Ectodermal cell (in vitro differentiated cells): ENCODE results near the gene C16orf95. TPM values are rescaled to one million over a fixed set of nuclear protein-coding genes. Genes with fewer than 3 reads are reported as not detected.
"Not testable (repeated sequence)": the region's sequence is repeated elsewhere in the genome, so short reads cannot be mapped to it uniquely, and the experiment has no call there.

Source experiments
- H3K27ac ChIP-seq: 2 replicates; pipeline ENCODE4 v1.7.0; 2013; ENCODE audit warnings: mild to moderate bottlenecking, low read depth, low read length; ENCODE audit not compliant: insufficient read depth, poor library complexity, severe bottlenecking
- H3K27me3 ChIP-seq: 2 replicates; pipeline ENCODE4 v1.7.0; 2013; ENCODE audit warnings: mild to moderate bottlenecking, low read length; ENCODE audit not compliant: insufficient read depth, control insufficient read depth, poor library complexity, severe bottlenecking
- H3K36me3 ChIP-seq: one replicate; pipeline ENCODE4 v1.7.0; 2013; ENCODE audit warnings: low read length; ENCODE audit not compliant: control insufficient read depth, insufficient read depth
- H3K4me1 ChIP-seq: one replicate; pipeline ENCODE4 v1.7.0; 2013; ENCODE audit warnings: low read length; ENCODE audit not compliant: control insufficient read depth, insufficient read depth
- H3K4me3 ChIP-seq: 2 replicates; pipeline ENCODE4 v1.7.0; 2013; ENCODE audit warnings: low read depth, low read length, control low read depth; ENCODE audit not compliant: insufficient read depth
- H3K9me3 ChIP-seq: 2 replicates; pipeline ENCODE4 v1.7.0; 2013; ENCODE audit warnings: mild to moderate bottlenecking, low read length, moderate library complexity; ENCODE audit not compliant: control insufficient read depth
- WGBS, 2 experiments: methylation state at CpG; one replicate each; pipeline ENCODE4 v1.1.7; 2013; ENCODE audit warnings: missing lambda C conversion rate in 2 of 2; 5-methylcytosine and 5-hydroxymethylcytosine counted together
- polyA plus RNA-seq, 4 experiments: library from polyadenylated mRNA; stranded (reverse); fragments of 50-300 nt; gene quantifications; one replicate each; pipeline ENCODE4 v1.2.3, GENCODE V29; 2013

Gene C16orf95
- polyA plus RNA-seq (2013, experiment 1 of 4) = 5.2 TPM
- polyA plus RNA-seq (2013, experiment 2 of 4) = 5.8 TPM
- 5.4 TPM for polyA plus RNA-seq (2013, experiment 3 of 4)
- 5.4 TPM for polyA plus RNA-seq (2013, experiment 4 of 4)

DNA sequence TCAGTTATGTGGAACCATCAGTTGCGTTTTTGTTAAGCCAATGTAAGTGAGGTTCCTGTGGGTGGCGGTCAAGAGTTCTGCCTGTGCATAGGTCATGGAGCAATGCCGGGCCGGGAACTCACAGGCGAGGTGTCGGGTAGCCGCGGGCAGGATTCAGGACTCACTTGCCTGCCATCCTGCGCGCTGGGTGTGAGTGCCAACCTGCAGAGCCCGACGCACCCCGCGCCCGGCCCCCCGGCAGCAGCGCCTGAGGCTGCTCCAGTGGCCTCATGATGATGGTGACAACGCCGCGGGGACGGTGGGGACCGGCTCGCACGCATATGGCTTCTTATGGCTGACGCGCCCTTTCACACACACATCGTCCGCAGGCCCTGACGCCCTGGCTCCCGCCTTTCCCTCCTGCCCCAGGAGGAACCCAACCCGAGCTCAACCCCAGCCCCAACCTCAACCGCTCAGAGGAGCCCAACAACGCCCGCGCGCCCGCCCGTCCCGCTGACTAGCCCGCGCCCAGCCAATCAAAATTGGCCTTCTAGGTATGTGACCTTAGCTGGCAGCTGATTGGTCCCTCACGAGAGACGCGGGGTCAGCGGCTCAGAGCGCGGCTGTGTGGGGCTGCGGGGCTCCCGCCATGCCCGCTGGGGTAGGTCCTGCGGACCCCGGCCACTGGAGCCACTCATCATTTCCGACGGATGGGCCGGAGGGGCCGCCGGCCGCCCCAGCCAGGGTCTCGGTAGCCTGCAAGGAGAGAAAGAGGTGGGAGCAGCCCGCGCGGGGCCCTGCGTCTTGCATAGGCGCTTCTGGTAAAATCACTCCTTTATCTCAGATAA is at the start of gene C16orf95:
Gene C16orf95 (minus strand): TSS at position 470 of the 827 bp plus-strand sequence. CDS start 150 bp downstream, at position 320.
- peak within 1 kb of the TSS; percentile 60 for H3K4me3 ChIP-seq
- no peaks in the 10 kb centered on the region for H3K27me3 ChIP-seq
- peak within 1 kb of the TSS; percentile 92 for H3K27ac ChIP-seq
- no peaks in the 10 kb centered on the region for H3K4me1 ChIP-seq
- no peaks in the 10 kb centered on the region for H3K9me3 ChIP-seq
- WGBS, 2 experiments = 1% methylated on average over 64 of the region's 64 CpGs
- H3K36me3 ChIP-seq = no peaks in the 10 kb centered on the region

DNA sequence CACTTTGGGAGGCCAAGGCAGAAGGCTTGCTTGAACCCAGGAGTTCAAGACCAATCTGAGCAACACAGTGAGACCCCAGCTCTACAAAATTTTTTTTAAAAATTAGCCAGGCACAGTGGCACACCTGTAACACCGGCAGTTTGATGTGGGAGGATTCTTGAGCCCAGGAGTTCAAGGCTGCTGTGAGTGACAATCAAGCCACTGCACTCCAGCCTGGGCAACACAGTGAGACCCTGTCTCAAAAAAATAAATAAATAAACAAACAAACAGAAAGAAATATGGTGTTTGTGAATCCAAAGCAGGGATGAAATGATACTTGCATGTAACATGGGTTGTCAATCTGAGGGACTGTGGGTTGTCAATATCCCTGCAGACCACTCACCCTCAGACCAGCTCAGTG is 49.7 kb upstream of the C16orf95 start:
- peaks cover 12% of the 10 kb centered on the region for H3K4me1 ChIP-seq
- no peaks in the 10 kb centered on the region for H3K27me3 ChIP-seq
- H3K36me3 ChIP-seq = no peaks in the 10 kb centered on the region
- WGBS, 2 experiments = 95 to 96% methylated on average over 1 of the region's 1 CpG
- H3K9me3 ChIP-seq = no peaks in the 10 kb centered on the region
- H3K27ac ChIP-seq = no peak overlapping the region
- no peak overlapping the region for H3K4me3 ChIP-seq

- Histone ChIP-seq H3K4me3 (no peak overlapping the region), H3K27ac (no peak overlapping the region), H3K9me3 (no peaks in the 10 kb centered on the region), H3K27me3 (no peaks in the 10 kb centered on the region), H3K36me3 (no peaks in the 10 kb centered on the region), H3K4me1 (peaks cover 9% of the 10 kb centered on the region)
- WGBS, 2 experiments = 93% methylated on average over 4 of the region's 4 CpGs
Observed at GRCh38 chr16:87366288-87366687, 49.1 kb upstream of the C16orf95 start.

- H3K27me3 ChIP-seq = no peaks in the 10 kb centered on the region
- H3K4me3 ChIP-seq = no peak overlapping the region
- H3K9me3 ChIP-seq = no peaks in the 10 kb centered on the region
- H3K36me3 ChIP-seq = no peaks in the 10 kb centered on the region
- WGBS, 2 experiments = 93 to 94% methylated on average over 13 of the region's 13 CpGs
- no peak overlapping the region for H3K27ac ChIP-seq
- no peaks in the 10 kb centered on the region for H3K4me1 ChIP-seq
Observed at GRCh38 chr16:87365021-87365713, 48.0 kb upstream of the C16orf95 start.

DNA sequence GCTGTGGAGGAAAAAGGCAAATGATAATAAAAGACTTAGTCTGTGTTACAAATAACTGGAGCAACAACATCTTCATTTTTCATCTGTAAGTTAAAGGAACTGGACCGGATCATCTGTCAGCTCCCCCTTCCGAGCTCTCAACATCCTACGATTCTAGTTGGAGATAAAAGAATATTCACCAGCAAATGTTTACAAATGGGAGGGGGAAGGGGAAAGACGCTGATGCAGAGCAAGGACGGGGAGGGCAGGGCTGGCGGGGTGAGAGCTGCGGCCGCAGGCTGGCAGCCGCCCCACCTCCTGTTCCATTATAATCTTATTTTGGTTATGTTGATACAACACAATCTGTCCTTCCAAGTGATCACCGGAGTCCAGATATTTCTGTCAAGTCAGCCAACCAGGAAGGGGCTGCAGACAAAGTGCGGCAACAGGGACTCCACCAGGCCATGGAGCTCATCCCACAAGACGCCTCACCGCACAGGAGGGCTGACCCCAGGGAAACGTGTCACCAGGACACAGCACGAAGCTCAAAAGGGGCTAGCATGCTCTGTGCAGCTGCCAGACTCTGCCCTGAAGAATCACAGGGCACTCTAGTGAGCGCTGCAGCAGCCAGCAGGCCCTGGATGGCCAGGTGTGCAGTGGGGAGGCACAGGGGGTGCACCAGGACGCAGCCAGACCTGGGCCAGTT is 46.7 kb upstream of the C16orf95 start:
- Histone ChIP-seq H3K9me3 (no peaks in the 10 kb centered on the region), H3K4me1 (no peaks in the 10 kb centered on the region), H3K36me3 (peaks cover under 1% of the 10 kb centered on the region), H3K27me3 (no peaks in the 10 kb centered on the region), H3K4me3 (no peak overlapping the region), H3K27ac (no peak overlapping the region)
- 90% methylated on average over 17 of the region's 17 CpGs for WGBS, 2 experiments

- H3K36me3 ChIP-seq, H3K4me1 ChIP-seq: not testable (repeated sequence)
- whole genome bisulfite sequencing, 2 experiments = 92 to 94% methylated on average over 13 of the region's 13 CpGs
Observed at GRCh38 chr16:87362828-87363559, 45.8 kb upstream of the C16orf95 start.

GRCh38 chr16:87361916-87362619 is 44.9 kb upstream of the C16orf95 start:
- Histone ChIP-seq H3K4me3 (no peak overlapping the region), H3K4me1 (no peaks in the 10 kb centered on the region), H3K9me3 (no peaks in the 10 kb centered on the region), H3K27ac (no peak overlapping the region), H3K27me3 (no peaks in the 10 kb centered on the region), H3K36me3 (peaks cover 6% of the 10 kb centered on the region)
- WGBS, 2 experiments = 94 to 96% methylated on average over 7 of the region's 8 CpGs

More at GRCh38 chr16:87362828-87363559, 45.8 kb upstream of the C16orf95 start:
- not testable (repeated sequence) for H3K27me3 ChIP-seq, H3K27ac ChIP-seq, H3K9me3 ChIP-seq, H3K4me3 ChIP-seq

DNA sequence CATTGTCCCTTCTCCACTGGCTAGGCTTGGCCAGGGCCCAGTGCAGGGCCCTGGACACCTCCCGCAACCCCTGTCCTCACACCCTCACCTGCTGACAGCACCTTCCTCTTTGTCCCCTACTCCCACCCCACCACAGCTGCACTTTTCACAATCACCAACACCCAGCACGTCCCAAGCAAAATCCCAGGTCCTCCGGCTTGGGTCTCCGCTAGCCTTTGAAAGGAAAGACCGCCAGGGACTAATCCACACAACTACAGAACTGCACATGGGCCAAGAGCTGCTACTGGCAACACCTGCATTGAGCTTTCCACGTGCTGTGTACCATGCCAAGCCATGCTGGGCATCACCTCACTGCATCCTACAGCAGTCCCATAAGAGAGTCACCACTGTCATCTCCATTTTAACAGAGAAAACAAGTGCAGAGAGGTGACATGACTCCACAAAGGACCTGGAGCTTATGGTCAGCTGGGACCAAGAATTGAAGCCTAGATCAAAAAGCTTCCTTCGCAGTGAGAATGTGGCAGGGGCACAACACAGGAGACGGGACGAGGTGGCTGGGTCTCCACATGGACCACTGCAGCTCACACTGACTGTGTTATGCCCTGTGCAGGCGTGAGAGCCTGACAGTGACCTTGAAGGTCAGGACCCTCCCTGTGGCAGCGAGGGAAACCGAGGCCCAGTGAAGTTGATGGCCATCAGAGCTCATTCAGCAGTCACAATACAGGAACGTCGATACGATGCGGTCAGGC is 43.8 kb upstream of the C16orf95 start:
- no peak overlapping the region for H3K27ac ChIP-seq
- no peaks in the 10 kb centered on the region for H3K9me3 ChIP-seq
- H3K27me3 ChIP-seq = no peaks in the 10 kb centered on the region
- WGBS, 2 experiments = 95% methylated on average over 16 of the region's 16 CpGs
- H3K4me3 ChIP-seq = no peak overlapping the region
- peaks cover 7% of the 10 kb centered on the region for H3K4me1 ChIP-seq
- peaks cover 6% of the 10 kb centered on the region for H3K36me3 ChIP-seq

GRCh38 chr16:87359121-87359520 is 41.9 kb upstream of the C16orf95 start:
- Histone ChIP-seq H3K27ac (no peak overlapping the region), H3K4me1 (peaks cover 12% of the 10 kb centered on the region), H3K4me3 (no peak overlapping the region), H3K36me3 (peaks cover 6% of the 10 kb centered on the region), H3K27me3 (no peaks in the 10 kb centered on the region), H3K9me3 (no peaks in the 10 kb centered on the region)
- WGBS, 2 experiments = 93 to 95% methylated on average over 7 of the region's 7 CpGs
